Prostate gland (tissue), 2 donors: ENCODE results near the gene CTNND1.

Experiments used
- CTCF ChIP-seq, 4 experiments: fragments of 200-600 bp in 2 of 4; fragments of 450-650 bp in 2 of 4; sonication (generic) in 2 of 4; IDR thresholded peaks; 1 replicate in 3 of 4; 2 replicates in 1 of 4; pipeline ENCODE4 v1.5.1; 2016 to 2019; ENCODE audit warnings: antibody characterized with exemption in 4 of 4, mild to moderate bottlenecking in 2 of 4, moderate library complexity in 2 of 4
- POLR2A ChIP-seq: fragments of 450-650 bp; IDR thresholded peaks from one replicate; pipeline ENCODE4 v1.6.1; 2016; ENCODE audit warnings: antibody characterized with exemption, mild to moderate bottlenecking
- POLR2AphosphoS5 ChIP-seq: sonication (generic); formaldehyde crosslinking; IDR thresholded peaks from one replicate; pipeline ENCODE4 v1.6.1; 2017; ENCODE audit warnings: antibody characterized with exemption

- no peak for TF ChIP-seq CTCF (IDR thresholded peaks at IDR 0.05)
- no peak for TF ChIP-seq POLR2A
- TF ChIP-seq POLR2AphosphoS5 = no peak
Observed at GRCh38 chr11:57867966-57868365, 106.4 kb downstream of the CTNND1 start.
